ENCODE results near the gene MTMR4. TPM values are rescaled to one million over a fixed set of nuclear protein-coding genes. Genes with fewer than 3 reads are reported as not detected.
"Not testable (repeated sequence)": the region's sequence is repeated elsewhere in the genome, so short reads cannot be mapped to it uniquely, and the experiment has no call there.

The MTMR4 gene
- total RNA-seq = 24.6 TPM

DNA sequence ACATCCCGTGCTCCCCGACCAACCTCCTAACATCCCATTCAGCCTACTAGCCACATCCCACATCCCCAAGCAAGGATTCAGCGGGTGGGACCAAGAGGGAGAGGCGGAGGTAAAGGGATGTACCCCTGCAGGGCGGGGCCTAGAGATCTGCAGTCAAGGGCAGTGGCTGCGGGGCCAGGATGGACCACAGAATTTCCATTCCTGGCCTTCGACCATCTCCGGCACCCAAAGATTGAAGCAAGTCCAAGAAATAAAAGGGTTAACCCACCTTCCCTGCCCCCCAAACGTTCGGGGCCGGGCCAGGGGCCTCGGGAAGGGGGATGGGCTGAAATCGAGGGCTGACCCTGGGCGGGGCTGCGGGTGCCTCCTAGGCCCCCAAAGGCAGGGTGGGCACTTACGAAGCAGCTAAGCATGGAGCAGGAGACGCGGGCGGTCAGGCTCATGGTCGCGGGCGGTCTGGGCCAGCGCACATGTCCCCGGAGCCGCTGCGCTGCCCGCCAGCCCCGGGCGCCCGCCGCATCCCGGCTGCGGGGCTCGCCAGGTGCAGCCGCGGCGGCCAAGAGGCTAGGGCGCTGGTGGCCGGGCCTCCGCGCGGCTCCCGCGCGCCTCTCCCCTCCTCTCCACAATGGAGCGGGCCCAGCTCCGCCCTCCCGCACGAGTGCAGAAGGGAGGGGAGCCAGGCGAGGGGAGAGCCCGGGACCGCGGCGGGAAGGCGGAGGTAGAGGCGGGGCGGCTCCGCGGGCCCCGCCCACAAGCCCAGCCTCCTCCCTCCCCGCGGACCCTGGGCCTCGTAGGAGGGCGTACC lies at the start of gene MTMR4:
TSS of gene MTMR4 (minus strand) at position 674 of the 805 bp plus-strand sequence. CDS start at position 443, 231 bp downstream.
- DNase-seq (ENCODE audit: low spot score in 2 of 2) = peak; percentile 54 to 91
- Histone ChIP-seq H3K9me3 (no peaks in the 10 kb centered on the region), H3K27me3 (no peaks in the 10 kb centered on the region), H3K4me3 (peak within 1 kb of the TSS; percentile 78 to 79), H3K27ac (peak within 1 kb of the TSS; percentile 90 to 98), H3K36me3 (peaks cover 30 to 35% of the 10 kb centered on the region in 2 donors), H3K4me1 (peaks cover 7 to 17% of the 10 kb centered on the region in 2 donors)
- TF ChIP-seq, protein P1, sequence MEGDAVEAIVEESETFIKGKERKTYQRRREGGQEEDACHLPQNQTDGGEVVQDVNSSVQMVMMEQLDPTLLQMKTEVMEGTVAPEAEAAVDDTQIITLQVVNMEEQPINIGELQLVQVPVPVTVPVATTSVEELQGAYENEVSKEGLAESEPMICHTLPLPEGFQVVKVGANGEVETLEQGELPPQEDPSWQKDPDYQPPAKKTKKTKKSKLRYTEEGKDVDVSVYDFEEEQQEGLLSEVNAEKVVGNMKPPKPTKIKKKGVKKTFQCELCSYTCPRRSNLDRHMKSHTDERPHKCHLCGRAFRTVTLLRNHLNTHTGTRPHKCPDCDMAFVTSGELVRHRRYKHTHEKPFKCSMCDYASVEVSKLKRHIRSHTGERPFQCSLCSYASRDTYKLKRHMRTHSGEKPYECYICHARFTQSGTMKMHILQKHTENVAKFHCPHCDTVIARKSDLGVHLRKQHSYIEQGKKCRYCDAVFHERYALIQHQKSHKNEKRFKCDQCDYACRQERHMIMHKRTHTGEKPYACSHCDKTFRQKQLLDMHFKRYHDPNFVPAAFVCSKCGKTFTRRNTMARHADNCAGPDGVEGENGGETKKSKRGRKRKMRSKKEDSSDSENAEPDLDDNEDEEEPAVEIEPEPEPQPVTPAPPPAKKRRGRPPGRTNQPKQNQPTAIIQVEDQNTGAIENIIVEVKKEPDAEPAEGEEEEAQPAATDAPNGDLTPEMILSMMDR (IDR thresholded peaks at IDR 0.05) = no peak
- intact Hi-C loops (cut with DNase I) = no loop called here

DNA sequence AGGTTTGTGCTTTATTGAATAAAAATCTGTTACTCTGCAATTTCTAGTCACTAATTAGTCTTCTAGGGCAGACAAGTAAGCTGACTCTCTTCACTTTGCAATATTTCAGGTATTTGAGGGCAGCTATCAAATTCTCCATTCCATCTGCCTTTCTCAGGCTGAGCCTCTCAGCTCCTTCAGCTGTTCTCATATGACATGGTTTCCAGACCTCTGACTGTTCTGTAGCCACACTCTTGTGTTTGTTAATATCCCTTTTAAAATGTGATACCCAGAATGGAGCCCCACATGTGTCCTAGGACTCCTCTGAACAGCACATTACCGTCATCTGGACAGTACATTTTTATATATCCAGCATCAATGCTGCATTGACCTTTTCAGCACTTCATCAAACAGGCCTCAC lies 46.1 kb upstream of the MTMR4 start:
- no peak for DNase-seq (ENCODE audit: low spot score in 2 of 2)
- Histone ChIP-seq H3K27ac (no peak overlapping the region), H3K9me3 (no peaks in the 10 kb centered on the region), H3K27me3 (no peaks in the 10 kb centered on the region), H3K36me3 (no peaks in the 10 kb centered on the region), H3K4me1 (no peaks in the 10 kb centered on the region), H3K4me3 (no peak overlapping the region)
- TF ChIP-seq, protein P1 (IDR thresholded peaks at IDR 0.05) = no peak
- intact Hi-C loops (cut with DNase I) = no loop called here

DNA sequence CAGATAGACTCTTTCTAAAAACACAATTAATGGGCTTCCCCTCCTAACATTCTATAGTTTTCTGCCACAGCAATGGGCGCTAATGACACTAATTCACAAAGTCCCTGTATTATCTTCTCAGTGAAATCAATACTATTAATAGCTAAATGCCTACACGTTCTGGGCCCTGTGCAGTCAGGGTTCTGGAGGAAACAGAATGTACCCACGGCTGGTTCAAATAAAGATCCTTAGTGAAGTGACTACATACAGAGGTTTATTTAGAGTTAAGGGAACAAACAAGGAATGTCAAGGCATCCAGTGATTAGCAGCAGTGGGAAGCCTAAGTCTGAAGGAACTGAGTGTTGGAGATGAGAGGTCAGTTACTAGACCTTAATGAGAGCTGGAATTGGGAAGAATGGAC lies 43.5 kb upstream of the MTMR4 start:
- no peaks in the 10 kb centered on the region for H3K4me1 ChIP-seq
- no peaks in the 10 kb centered on the region for H3K9me3 ChIP-seq
- no peak for DNase-seq (ENCODE audit: low spot score in 2 of 2)
- TF ChIP-seq, protein P1 (IDR thresholded peaks at IDR 0.05) = no peak
- no peak overlapping the region for H3K4me3 ChIP-seq
- intact Hi-C loops (cut with DNase I) = no loop called here
- no peaks in the 10 kb centered on the region for H3K27me3 ChIP-seq
- H3K27ac ChIP-seq = no peak overlapping the region
- H3K36me3 ChIP-seq = no peaks in the 10 kb centered on the region

DNA sequence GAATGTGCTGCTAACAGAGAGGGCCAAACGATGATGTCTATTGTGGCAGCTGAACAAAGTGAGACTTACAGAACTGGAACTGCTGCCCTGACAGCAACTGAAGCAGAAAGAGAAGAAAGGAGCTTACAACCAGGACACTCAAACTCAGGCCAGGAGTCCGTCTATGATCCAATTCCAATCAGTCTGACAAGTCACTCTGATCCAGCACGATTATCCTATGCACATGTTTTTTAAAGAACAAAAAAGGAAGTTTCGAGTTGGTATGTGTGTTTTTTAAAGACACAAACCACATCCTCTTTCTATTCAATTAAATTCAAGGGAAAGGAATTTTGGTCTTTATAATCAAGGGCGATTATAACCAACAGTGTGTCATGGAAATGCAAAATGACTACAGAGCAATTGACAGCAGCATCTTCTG lies 42.4 kb upstream of the MTMR4 start:
- no peak for DNase-seq (ENCODE audit: low spot score in 2 of 2)
- H3K4me3 ChIP-seq = no peak overlapping the region
- no peaks in the 10 kb centered on the region for H3K9me3 ChIP-seq
- intact Hi-C loops (cut with DNase I) = no loop called here
- H3K27me3 ChIP-seq = no peaks in the 10 kb centered on the region
- H3K4me1 ChIP-seq = no peaks in the 10 kb centered on the region
- TF ChIP-seq, protein P1 (IDR thresholded peaks at IDR 0.05) = no peak
- no peak overlapping the region for H3K27ac ChIP-seq
- H3K36me3 ChIP-seq = no peaks in the 10 kb centered on the region

DNA sequence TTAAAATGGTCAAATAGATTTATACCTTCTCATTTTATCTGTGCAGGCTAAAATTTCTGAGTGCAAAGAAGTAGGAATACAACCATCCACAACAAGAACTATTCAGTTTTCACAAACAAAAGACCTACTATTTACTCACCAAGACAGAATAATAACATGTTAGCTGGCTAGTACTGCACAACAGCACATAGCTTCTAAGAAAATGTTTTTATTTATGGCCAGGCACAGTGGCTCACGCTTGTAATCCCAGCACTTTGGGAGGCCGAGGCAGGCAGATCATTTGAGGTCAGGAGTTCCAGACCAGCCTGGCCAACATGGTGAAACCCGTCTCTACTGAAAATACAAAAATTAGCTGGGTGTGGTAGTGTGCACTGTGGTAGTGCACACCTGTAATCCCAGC lies 40.7 kb upstream of the MTMR4 start:
- H3K27ac ChIP-seq; H3K4me3 ChIP-seq; H3K27me3 ChIP-seq; DNase-seq (ENCODE audit: low spot score in 2 of 2); H3K9me3 ChIP-seq; H3K4me1 ChIP-seq; intact Hi-C loops (cut with DNase I); H3K36me3 ChIP-seq: not testable (repeated sequence)

DNA sequence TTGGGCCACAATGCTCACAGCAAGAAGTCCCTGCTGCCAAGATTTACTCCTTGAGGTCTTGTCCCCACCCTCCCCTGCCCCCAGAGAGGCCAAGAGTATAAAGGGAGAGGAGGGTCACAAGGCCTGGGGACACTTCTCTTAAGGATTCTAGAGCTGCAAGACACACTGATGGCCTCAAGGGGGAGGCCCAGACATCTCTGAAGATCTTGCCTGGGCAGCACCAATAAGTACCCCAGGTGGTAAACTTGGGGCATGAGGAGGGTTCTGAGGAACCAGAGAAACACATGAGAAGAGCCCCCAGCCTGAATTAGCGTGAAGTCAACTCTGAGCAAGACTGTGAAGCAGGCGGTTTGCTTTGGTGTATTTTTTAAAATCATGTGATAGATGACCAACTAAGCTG lies 26.8 kb upstream of the MTMR4 start:
- H3K27me3 ChIP-seq = no peaks in the 10 kb centered on the region
- no peak overlapping the region for H3K4me3 ChIP-seq
- DNase-seq (ENCODE audit: low spot score in 2 of 2) = no peak
- intact Hi-C loops (cut with DNase I) = no loop called here
- H3K9me3 ChIP-seq = no peaks in the 10 kb centered on the region
- TF ChIP-seq, protein P1 (IDR thresholded peaks at IDR 0.05) = peak in 1 of 3 experiments; percentile 7
- H3K4me1 ChIP-seq = no peaks in the 10 kb centered on the region
- H3K36me3 ChIP-seq = no peaks in the 10 kb centered on the region
- no peak overlapping the region for H3K27ac ChIP-seq

Measured in ascending aorta (tissue), 2 donors.